ENCODE data around the gene SEMA3C.

DNA sequence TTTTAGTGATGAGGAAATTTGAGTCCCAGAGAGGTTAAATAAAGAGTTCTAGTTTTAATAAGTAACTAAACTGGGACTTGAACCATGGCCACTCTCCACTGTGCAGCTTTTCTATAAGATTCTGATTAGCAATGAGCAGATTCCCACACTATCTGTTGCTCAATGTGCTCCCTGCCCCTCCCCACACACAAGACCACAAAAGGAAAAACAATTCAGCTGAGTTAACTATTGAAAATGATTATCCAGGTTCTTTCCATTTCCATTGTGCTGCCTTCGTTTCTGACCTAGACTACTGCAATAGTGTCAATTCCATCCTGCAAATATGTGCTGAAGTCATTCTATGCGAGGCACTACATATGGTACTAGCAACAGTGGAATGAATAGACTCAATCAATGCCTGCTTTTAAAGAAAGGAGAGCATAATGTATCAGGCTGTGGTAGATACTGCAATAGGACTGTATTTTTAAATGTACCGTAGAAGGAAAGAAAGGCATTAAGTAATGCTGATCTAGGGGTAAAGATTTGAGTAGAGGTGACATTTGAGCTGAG, 97.0 kb downstream of the SEMA3C start:
- no peak for TF ChIP-seq POLR2A (IDR thresholded peaks at IDR 0.05)
- TF ChIP-seq, protein P1, sequence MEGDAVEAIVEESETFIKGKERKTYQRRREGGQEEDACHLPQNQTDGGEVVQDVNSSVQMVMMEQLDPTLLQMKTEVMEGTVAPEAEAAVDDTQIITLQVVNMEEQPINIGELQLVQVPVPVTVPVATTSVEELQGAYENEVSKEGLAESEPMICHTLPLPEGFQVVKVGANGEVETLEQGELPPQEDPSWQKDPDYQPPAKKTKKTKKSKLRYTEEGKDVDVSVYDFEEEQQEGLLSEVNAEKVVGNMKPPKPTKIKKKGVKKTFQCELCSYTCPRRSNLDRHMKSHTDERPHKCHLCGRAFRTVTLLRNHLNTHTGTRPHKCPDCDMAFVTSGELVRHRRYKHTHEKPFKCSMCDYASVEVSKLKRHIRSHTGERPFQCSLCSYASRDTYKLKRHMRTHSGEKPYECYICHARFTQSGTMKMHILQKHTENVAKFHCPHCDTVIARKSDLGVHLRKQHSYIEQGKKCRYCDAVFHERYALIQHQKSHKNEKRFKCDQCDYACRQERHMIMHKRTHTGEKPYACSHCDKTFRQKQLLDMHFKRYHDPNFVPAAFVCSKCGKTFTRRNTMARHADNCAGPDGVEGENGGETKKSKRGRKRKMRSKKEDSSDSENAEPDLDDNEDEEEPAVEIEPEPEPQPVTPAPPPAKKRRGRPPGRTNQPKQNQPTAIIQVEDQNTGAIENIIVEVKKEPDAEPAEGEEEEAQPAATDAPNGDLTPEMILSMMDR (IDR thresholded peaks at IDR 0.05): no peak
- TF ChIP-seq POLR2AphosphoS5 (IDR thresholded peaks at IDR 0.05; ENCODE audit: insufficient read depth in 1 of 2, low read depth in 1 of 2): no peak
